GM12865 (cell line): ENCODE measurements around the gene HHIP.
"Not testable (repeated sequence)": the region's sequence is repeated elsewhere in the genome, so short reads cannot be mapped to it uniquely, and the experiment has no call there.

Experiments
- DNase-seq: peaks from one replicate; pipeline ENCODE4 v3.0.0; 2010; ENCODE audit warnings: low read depth
- H3K4me3 ChIP-seq: 2 replicates; pipeline ENCODE4 v1.5.1; 2011; ENCODE audit warnings: mild to moderate bottlenecking, low read depth, low read length, control low read depth
- TF ChIP-seq, protein P1 (sequence below): IDR thresholded peaks from 2 replicates; pipeline ENCODE4 v1.5.1; 2011; ENCODE audit warnings: low read length, control low read depth, low read depth, inconsistent platforms; ENCODE audit not compliant: insufficient read depth; ENCODE audit errors: missing control alignments

HHIP gene

DNA sequence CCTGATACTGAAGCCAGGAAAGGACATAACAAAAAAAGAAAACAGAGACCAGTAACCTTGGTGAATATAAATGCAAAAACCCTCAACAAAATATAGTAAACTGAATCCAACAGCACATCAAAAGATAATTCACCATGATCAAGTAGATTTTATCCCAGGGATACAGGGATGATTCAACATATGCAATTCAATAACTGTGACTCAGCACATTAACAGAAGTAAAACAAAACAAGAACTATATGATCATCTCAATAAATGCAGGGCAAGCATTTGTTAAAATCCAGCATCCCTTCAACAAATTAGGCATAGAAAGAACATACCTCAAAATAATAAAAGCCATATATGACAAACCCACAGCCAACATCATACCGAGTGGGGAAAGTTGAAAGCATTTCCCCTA lies 112.0 kb downstream of the HHIP start:
- TF ChIP-seq, protein P1, sequence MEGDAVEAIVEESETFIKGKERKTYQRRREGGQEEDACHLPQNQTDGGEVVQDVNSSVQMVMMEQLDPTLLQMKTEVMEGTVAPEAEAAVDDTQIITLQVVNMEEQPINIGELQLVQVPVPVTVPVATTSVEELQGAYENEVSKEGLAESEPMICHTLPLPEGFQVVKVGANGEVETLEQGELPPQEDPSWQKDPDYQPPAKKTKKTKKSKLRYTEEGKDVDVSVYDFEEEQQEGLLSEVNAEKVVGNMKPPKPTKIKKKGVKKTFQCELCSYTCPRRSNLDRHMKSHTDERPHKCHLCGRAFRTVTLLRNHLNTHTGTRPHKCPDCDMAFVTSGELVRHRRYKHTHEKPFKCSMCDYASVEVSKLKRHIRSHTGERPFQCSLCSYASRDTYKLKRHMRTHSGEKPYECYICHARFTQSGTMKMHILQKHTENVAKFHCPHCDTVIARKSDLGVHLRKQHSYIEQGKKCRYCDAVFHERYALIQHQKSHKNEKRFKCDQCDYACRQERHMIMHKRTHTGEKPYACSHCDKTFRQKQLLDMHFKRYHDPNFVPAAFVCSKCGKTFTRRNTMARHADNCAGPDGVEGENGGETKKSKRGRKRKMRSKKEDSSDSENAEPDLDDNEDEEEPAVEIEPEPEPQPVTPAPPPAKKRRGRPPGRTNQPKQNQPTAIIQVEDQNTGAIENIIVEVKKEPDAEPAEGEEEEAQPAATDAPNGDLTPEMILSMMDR, result no peak
- DNase-seq, result no peak
- H3K4me3 ChIP-seq, result no peak overlapping the region

DNA sequence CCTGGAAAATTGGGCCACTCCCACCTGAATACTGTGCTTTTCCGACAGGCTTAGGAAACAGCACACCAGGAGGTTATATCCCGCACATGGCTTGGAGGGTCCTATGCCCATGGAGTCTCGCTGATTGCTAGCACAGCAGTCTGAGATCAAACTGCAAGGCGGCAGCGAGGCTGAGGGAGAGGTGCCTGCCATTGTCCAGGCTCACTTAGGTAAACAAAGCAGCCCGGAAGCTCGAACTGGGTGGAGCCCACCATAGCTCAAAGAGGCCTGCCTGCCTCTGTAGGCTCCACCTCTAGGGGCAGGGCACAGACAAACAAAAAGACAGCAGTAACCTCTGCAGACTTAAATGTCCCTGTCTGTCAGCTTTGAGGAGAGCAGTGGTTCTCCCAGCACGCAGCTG lies 122.9 kb downstream of the HHIP start:
- not testable (repeated sequence) for DNase-seq, H3K4me3 ChIP-seq

DNA sequence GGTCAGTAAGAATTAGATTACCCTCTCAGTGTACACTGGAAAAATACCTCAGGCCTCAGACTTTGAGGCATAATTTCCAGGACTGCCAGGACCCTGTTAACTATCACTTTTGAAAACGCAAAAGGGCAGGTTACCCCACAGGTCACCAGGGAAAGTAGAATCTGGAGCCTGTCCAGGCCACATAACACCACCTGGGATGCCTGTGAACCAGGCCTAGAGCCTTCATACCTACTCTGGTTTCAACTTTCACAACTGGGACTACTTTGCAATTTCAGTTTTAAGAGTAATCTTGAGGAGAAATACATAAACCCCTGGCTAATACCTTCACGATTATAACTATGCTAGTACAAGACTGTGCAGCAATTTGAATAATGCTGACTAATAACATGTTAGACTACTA lies 132.4 kb downstream of the HHIP start:
- TF ChIP-seq, protein P1, result no peak
- H3K4me3 ChIP-seq, result no peak overlapping the region

DNA sequence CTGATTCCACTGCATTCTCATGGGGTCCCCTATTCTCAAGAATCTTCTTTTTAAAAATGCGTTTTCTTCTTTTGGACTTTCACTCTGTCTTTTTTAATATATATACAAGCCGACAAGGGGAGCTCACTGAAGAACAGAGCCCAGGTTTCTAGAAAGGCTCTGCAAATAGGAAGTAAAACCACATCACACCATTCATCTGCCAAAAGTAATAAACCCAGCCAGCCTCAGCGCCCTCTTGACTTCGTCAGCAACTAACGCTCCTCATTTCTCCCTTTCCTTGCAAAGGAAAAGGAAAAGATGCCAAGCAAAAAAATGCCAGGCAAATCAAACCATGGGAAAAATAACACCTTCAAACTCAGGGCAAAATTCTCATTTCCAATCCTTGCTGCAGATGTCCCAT lies 136.4 kb downstream of the HHIP start:
- H3K4me3 ChIP-seq, result no peak overlapping the region
- TF ChIP-seq, protein P1, result no peak
- DNase-seq, result no peak

More for the DNA sequence above, 132.4 kb downstream of the HHIP start:
- DNase-seq, result peak; percentile 13

DNA sequence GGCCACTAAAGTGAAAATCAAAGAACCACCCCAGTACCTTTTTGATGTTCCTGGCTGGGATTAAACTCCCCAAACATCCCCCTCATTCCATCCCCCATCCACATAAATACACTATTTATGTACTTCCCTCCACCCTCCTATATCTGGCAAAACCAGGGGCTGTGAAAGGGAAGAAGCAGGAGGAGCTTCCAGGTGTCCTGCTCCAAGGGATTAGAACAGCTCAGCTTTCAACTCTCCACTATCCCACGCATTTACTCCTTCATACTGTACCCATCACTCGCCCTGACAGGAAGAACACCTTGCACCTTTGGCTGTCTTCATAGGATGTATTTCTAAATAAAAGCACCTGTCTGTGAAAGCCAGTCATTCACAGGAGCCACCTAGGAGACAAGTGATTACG lies 140.0 kb downstream of the HHIP start:
- DNase-seq, result no peak
- TF ChIP-seq, protein P1, result no peak
- H3K4me3 ChIP-seq, result no peak overlapping the region

DNA sequence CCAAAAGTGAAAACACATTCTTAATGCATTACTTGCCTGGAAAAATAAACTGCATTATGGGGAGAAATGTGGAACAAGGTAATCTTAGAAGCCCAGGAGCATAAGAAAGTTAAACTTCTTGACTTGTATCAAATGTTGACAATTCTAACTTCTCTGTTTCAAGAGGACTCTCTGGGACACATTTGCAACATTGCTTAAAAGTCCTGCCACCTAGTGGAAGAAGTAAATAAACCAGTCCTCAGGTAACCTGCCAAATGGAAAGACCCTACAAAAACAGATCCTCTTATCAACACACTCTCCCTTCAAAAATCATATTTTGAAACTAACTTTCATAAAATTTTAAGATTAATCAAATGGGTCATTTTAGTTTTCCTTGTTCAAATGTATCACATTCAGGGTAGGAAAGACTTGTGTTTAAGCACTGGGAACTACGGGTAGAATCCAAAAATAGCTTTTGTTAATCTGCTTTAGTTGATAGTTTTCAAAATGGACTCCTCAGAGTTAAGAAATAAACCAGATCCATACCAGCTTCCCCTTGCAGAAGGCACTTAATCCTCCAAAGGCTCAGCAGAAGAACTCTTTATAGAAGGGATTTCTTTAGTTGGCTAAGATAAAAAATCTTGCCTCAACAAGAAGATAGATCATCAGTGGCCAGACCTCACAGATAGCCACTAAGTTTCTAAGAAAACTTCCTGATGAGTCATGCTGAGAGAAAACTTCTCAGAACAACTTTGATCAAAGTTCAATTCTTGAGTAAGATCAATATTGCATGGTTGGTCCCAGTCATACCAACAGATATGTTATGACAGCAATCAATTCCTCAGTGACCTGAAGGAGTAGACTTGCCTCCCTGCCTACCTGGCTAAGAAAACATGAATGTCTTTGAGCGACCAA lies 141.7 kb downstream of the HHIP start:
- no peak overlapping the region for H3K4me3 ChIP-seq
- DNase-seq, result peak; percentile 59
- TF ChIP-seq, protein P1, result peak; percentile 55

DNA sequence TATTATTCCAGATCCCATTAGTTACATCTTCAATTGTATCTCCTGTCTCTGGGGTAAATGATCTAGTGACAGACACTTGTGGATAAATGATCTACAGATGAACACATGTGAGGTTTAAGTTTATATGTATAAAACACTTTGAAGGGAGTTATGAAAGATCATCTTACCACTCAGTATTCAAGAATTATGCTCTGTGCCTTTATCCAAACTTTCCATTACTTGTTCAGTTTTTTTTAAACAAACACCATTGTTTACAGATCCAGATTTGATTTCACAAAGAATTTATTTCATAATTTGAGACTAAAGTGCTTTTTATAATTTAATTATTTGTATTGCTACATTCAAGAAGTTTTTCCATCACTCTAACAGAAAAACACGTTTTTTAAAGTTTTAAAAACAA lies 142.5 kb downstream of the HHIP start:
- DNase-seq, result no peak
- no peak overlapping the region for H3K4me3 ChIP-seq
- TF ChIP-seq, protein P1, result no peak

DNA sequence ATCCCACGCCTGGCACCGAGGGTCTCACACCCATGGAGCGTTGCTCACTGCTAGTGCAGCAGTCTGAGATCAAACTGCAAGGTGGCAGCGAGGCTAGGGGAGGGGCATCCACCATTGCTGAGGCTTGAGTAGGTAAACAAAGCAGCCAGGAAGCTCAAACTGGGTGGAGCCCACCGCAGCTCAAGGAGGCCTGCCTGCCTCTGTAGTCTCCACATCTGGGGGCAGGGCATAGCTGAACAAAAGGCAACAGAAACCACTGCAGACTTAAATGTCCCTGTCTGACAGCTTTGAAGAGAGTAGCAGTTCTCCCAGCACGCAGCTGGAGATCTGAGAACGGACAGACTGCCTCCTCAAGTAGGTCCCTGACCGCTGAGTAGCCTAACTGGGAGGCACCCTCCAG lies 146.0 kb downstream of the HHIP start:
- H3K4me3 ChIP-seq, DNase-seq: not testable (repeated sequence)
